HCT116 (cell line): ENCODE results near the gene MDM2. TPM values are rescaled to one million over a fixed set of nuclear protein-coding genes. Genes with fewer than 3 reads are reported as not detected.

Source experiments
- ATAC-seq: fragments of 200-7000 bp; cut with Tn5 transposase; 2 replicates; pipeline ENCODE4 v1.9.1; 2020; ENCODE audit warnings: mild to moderate bottlenecking, moderate library complexity
- BruUV-seq: library from RNA; stranded (reverse); fragments of 400-500 nt; replicated peaks from 2 replicates; lab custom pipeline; 2021; lab: Mats Ljungman, UMichigan
- CTCF ChIA-PET: fragments of 300-600 bp; sonication (Branson Sonifier 250); formaldehyde crosslinking; loops from one replicate; lab custom pipeline; 2021; ENCODE audit warnings: antibody characterized with exemption; lab: Charles Lee
- POLR2A ChIA-PET: fragments of 300-600, 350-600 bp; sonication (Branson Sonifier 250); formaldehyde crosslinking; loops from one replicate; lab custom pipeline; 2021; ENCODE audit warnings: antibody characterized with exemption; lab: Charles Lee
- RAD21 ChIA-PET, 2 experiments: fragments of 300-600 bp; sonication (Branson Sonifier 250); formaldehyde crosslinking; loops; one replicate each; lab custom pipeline; 2023; ENCODE audit warnings: low total read pairs in 2 of 2; ENCODE audit not compliant: uncharacterized antibody in 2 of 2, unreplicated experiment in 2 of 2, low non-redundant PET in 1 of 2; lab: Charles Lee
- DNase-seq: peaks from one replicate; pipeline ENCODE4 v3.0.0-alpha.2; 2010; ENCODE audit warnings: low read depth, low spot score
- H2AFZ ChIP-seq: fragments of 200-600 bp; shearing (Covaris generic), sonication (generic); 2 replicates; pipeline ENCODE4 v1.6.1; 2017; ENCODE audit warnings: low read depth, mixed run types, mixed read lengths, antibody characterized with exemption, low read length; ENCODE audit not compliant: poor library complexity, severe bottlenecking
- H3K27ac ChIP-seq: 2 replicates; pipeline ENCODE4 v1.5.1; 2012; ENCODE audit warnings: low read depth, low read length
- H3K27me3 ChIP-seq: fragments of 200-600 bp; sonication (generic); 2 replicates; pipeline ENCODE4 v1.6.1; 2016; ENCODE audit warnings: mixed run types, low read length, mixed read lengths; ENCODE audit not compliant: insufficient read depth
- H3K36me3 ChIP-seq, 2 experiments: fragments of 200-500 bp in 1 of 2; fragments of 200-600 bp in 1 of 2; sonication (Bioruptor generic) in 1 of 2; sonication (generic) in 1 of 2; 2 replicates each; pipeline versions ENCODE4 v1.5.1 to v1.6.1; 2014 to 2016; ENCODE audit warnings: low read length in 2 of 2, inconsistent platforms in 1 of 2, mixed read lengths in 1 of 2, mixed run types in 1 of 2; ENCODE audit not compliant: insufficient read depth in 2 of 2, control insufficient read depth in 1 of 2
- H3K4me1 ChIP-seq, 2 experiments: fragments of 200-600 bp in 1 of 2; sonication (generic) in 1 of 2; 2 replicates each; pipeline versions ENCODE4 v1.5.1 to v1.6.1; 2012 to 2017; ENCODE audit warnings: low read length in 2 of 2, inconsistent platforms in 1 of 2, mild to moderate bottlenecking in 1 of 2, mixed read lengths in 1 of 2, mixed run types in 1 of 2, moderate library complexity in 1 of 2; ENCODE audit not compliant: insufficient read depth in 2 of 2, control insufficient read depth in 1 of 2
- H3K4me2 ChIP-seq: fragments of 200-600 bp; sonication (generic); 2 replicates; pipeline ENCODE4 v1.6.1; 2017; ENCODE audit warnings: mixed run types, low read length, mixed read lengths
- H3K4me3 ChIP-seq, 2 experiments: fragments of 200-600 bp in 1 of 2; sonication (generic) in 1 of 2; replicated peaks in 1 of 2; 2 replicates each; pipeline ENCODE4 v1.5.1; 2011 to 2016; ENCODE audit warnings: low read length in 2 of 2, control low read depth in 1 of 2, low read depth in 1 of 2, mild to moderate bottlenecking in 1 of 2, mixed read lengths in 1 of 2, mixed run types in 1 of 2
- H3K79me2 ChIP-seq: fragments of 200-600 bp; sonication (generic); 2 replicates; pipeline ENCODE4 v1.6.1; 2017; ENCODE audit warnings: mild to moderate bottlenecking, mixed run types, low read length, moderate library complexity, mixed read lengths; ENCODE audit not compliant: insufficient read depth
- H3K9ac ChIP-seq: fragments of 200-600 bp; sonication (generic); 2 replicates; pipeline ENCODE4 v1.6.1; 2016; ENCODE audit warnings: low read length, mixed read lengths
- H3K9me2 ChIP-seq: fragments of 200-600 bp; sonication (generic), shearing (Covaris generic); 2 replicates; pipeline ENCODE4 v1.6.1; 2017; ENCODE audit warnings: mixed run types, mild to moderate bottlenecking, moderate library complexity; ENCODE audit not compliant: insufficient read depth
- H3K9me3 ChIP-seq, 2 experiments: fragments of 200-500 bp in 1 of 2; fragments of 200-600 bp in 1 of 2; sonication (Bioruptor generic) in 1 of 2; sonication (generic) in 1 of 2; 2 replicates each; pipeline ENCODE4 v1.6.1; 2014 to 2017; ENCODE audit warnings: low read length in 2 of 2, mixed read lengths in 2 of 2, inconsistent platforms in 1 of 2, low read depth in 1 of 2, mild to moderate bottlenecking in 1 of 2, mixed run types in 1 of 2, moderate library complexity in 1 of 2; ENCODE audit not compliant: control insufficient read depth in 1 of 2, insufficient read depth in 1 of 2
- H4K20me1 ChIP-seq: fragments of 200-600 bp; sonication (generic), shearing (Covaris generic); 2 replicates; pipeline ENCODE4 v1.6.1; 2017; ENCODE audit warnings: mixed run types, mild to moderate bottlenecking, moderate library complexity; ENCODE audit not compliant: insufficient read depth
- ATF3 ChIP-seq: IDR thresholded peaks from 2 replicates; pipeline ENCODE4 v1.6.1; 2012
- EGR1 ChIP-seq: IDR thresholded peaks from 2 replicates; pipeline ENCODE4 v1.6.1; 2012; ENCODE audit warnings: low read depth
- EZH2phosphoT487 ChIP-seq: fragments of 200-600 bp; IDR thresholded peaks from 2 replicates; pipeline ENCODE4 v1.6.1; 2018; ENCODE audit warnings: antibody characterized with exemption, borderline replicate concordance
- MAX ChIP-seq: IDR thresholded peaks from 2 replicates; pipeline ENCODE4 v1.6.1; 2012
- POLR2A ChIP-seq: IDR thresholded peaks from 2 replicates; pipeline ENCODE4 v1.7.0; 2011; ENCODE audit warnings: borderline replicate concordance; ENCODE audit not compliant: insufficient read depth, insufficient read length; ENCODE audit errors: extremely low read depth
- POLR2AphosphoS5 ChIP-seq: IDR thresholded peaks from 2 replicates; pipeline ENCODE4 v1.6.1; 2011; ENCODE audit warnings: mild to moderate bottlenecking, low read depth, low read length, moderate library complexity
- SIN3A ChIP-seq: IDR thresholded peaks from 2 replicates; pipeline ENCODE4 v1.6.1; 2012; ENCODE audit warnings: low read depth
- SRF ChIP-seq: IDR thresholded peaks from 2 replicates; pipeline ENCODE4 v1.6.1; 2012; ENCODE audit warnings: low read depth
- TCF7L2 ChIP-seq: IDR thresholded peaks from 2 replicates; pipeline ENCODE4 v1.7.0; 2011; ENCODE audit warnings: borderline replicate concordance, inconsistent platforms; ENCODE audit not compliant: insufficient read depth, insufficient read length; ENCODE audit errors: extremely low read depth
- intact Hi-C: fragments of 100-400 bp; cut with micrococcal nuclease; formaldehyde crosslinking; loops from 2 replicates; pipeline ENCODE4 v1.10.0; 2022
- total RNA-seq: library from RNA; stranded (reverse); gene quantifications from one replicate; pipeline ENCODE4 v1.2.1, GENCODE V29; 2021; ENCODE audit not compliant: unreplicated experiment

The MDM2 gene
- total RNA-seq, 1 experiment from 2014 or later: 170 TPM

GRCh38 chr12:68842123-68842522 lies 34.1 kb downstream of the MDM2 start:
- peaks cover 34 to 47% of the 10 kb centered on the region in 2 experiments for H3K36me3 ChIP-seq
- no peak for DNase-seq
- H3K4me3 ChIP-seq: no peak overlapping the region
- no peak for TF ChIP-seq ATF3
- TF ChIP-seq MAX: no peak
- TF ChIP-seq EGR1: no peak
- TF ChIP-seq, all 23 proteins: peak for 0
- Histone ChIP-seq H4K20me1 (peaks cover 11% of the 10 kb centered on the region), H3K27me3 (no peaks in the 10 kb centered on the region), H3K79me2 (peaks cover 16% of the 10 kb centered on the region), H3K9me3 (no peaks in the 10 kb centered on the region), H2AFZ (no peak overlapping the region), H3K4me2 (no peak overlapping the region), H3K9ac (no peak overlapping the region), H3K4me1 (no peaks in the 10 kb centered on the region), H3K9me2 (no peaks in the 10 kb centered on the region), H3K27ac (no peak overlapping the region)
- ATAC-seq: no peak
- ChIA-PET RAD21 (no interaction called here), CTCF (interaction anchor here (1.8 kb wide), 1 partner anchor 12 kb away, joined by 8 read pairs; no protein-coding TSS in a partner anchor), POLR2A (interaction anchor here (1.3 kb wide), 1 partner anchor 12 kb away, joined by 4 read pairs; no protein-coding TSS in a partner anchor)
- no TSS peak for BruUV-seq
- intact Hi-C loops: no loop called here

GRCh38 chr12:68842784-68843567 lies 35.0 kb downstream of the MDM2 start:
- Histone ChIP-seq H3K4me1 (no peaks in the 10 kb centered on the region), H3K27ac (no peak overlapping the region), H3K4me3 (no peak overlapping the region), H3K79me2 (peaks cover 15% of the 10 kb centered on the region), H3K36me3 (peaks cover 29 to 41% of the 10 kb centered on the region in 2 experiments), H3K27me3 (no peaks in the 10 kb centered on the region), H3K9me2 (no peaks in the 10 kb centered on the region), H3K4me2 (no peak overlapping the region), H3K9me3 (no peaks in the 10 kb centered on the region), H4K20me1 (peaks cover 10% of the 10 kb centered on the region), H2AFZ (no peak overlapping the region), H3K9ac (no peak overlapping the region)
- intact Hi-C loops: no loop called here
- ATAC-seq (no peak), DNase-seq (no peak)
- POLR2A ChIA-PET: interaction anchor here (1.3 kb wide), 1 partner anchor 13 kb away, joined by 4 read pairs; no protein-coding TSS in a partner anchor
- RAD21 ChIA-PET: no interaction called here
- no peak for TF ChIP-seq SRF
- TF ChIP-seq SIN3A: no peak
- TF ChIP-seq TCF7L2: no peak
- TF ChIP-seq POLR2AphosphoS5: no peak
- no peak for TF ChIP-seq POLR2A
- no peak for TF ChIP-seq EZH2phosphoT487
- no TSS peak for BruUV-seq
- CTCF ChIA-PET: interaction anchor here (1.8 kb wide), 1 partner anchor 13 kb away, joined by 8 read pairs; no protein-coding TSS in a partner anchor
